ENCODE results near the gene RAE1. TPM values are rescaled to one million over a fixed set of nuclear protein-coding genes. Genes with fewer than 3 reads are reported as not detected.
"Not testable (repeated sequence)": the region's sequence is repeated elsewhere in the genome, so short reads cannot be mapped to it uniquely, and the experiment has no call there.

Gene RAE1
- total and polyA plus RNA-seq, 2 of the 8 experiments (the other 6 are each of a cell fraction or from before 2014, with no cell fraction given): 35.9 to 44.9 TPM

- not testable (repeated sequence) for H3K9me3 ChIP-seq (ENCODE audit: insufficient read depth in 2 of 2, low read depth in 1 of 2, low read length in 1 of 2); H3K56ac ChIP-seq (replicated peaks; ENCODE audit: insufficient read length, low read depth, low read length); H2BK12ac ChIP-seq (ENCODE audit: low read depth, low read length); H3K27ac ChIP-seq (ENCODE audit: low read depth, low read length); H2BK20ac ChIP-seq (ENCODE audit: low read length); H3K14ac ChIP-seq (ENCODE audit: insufficient read length); H3K23ac ChIP-seq (ENCODE audit: insufficient read length); H4K8ac ChIP-seq (ENCODE audit: extremely low read depth, insufficient read depth, low read length); H2BK120ac ChIP-seq (replicated peaks; ENCODE audit: low read depth, low read length); H3K4me2 ChIP-seq (ENCODE audit: insufficient read depth in 1 of 2, low read depth in 2 of 2, low read length in 2 of 2); H3K4me1 ChIP-seq (replicated peaks in 1 of 4; ENCODE audit: control insufficient read depth in 3 of 4, insufficient read depth in 4 of 4, low read length in 3 of 4); DNase-seq (ENCODE audit: low read depth in 1 of 2, low spot score in 2 of 2); H3K23me2 ChIP-seq (ENCODE audit: low read depth, low read length); H3K4me3 ChIP-seq (ENCODE audit: extremely low read depth in 1 of 4, insufficient read depth in 2 of 4, low read depth in 3 of 4, low read length in 4 of 4); H4K5ac ChIP-seq (ENCODE audit: insufficient read length, low read depth, low read length); H4K20me1 ChIP-seq (replicated peaks in 1 of 2; ENCODE audit: control insufficient read depth in 1 of 2, insufficient read depth in 2 of 2, low read length in 2 of 2); H2BK5ac ChIP-seq (ENCODE audit: low read depth, low read length); H3K27me3 ChIP-seq (replicated peaks in 1 of 4; ENCODE audit: control insufficient read depth in 3 of 4, extremely low read depth in 1 of 4, insufficient read depth in 3 of 4, low read length in 3 of 4); H2AK5ac ChIP-seq (ENCODE audit: low read depth, low read length); H2BK15ac ChIP-seq (ENCODE audit: low read length); H3K9ac ChIP-seq (replicated peaks in 1 of 4; ENCODE audit: extremely low read depth in 1 of 4, low read depth in 3 of 4, low read length in 3 of 4); H4K91ac ChIP-seq (replicated peaks; ENCODE audit: insufficient read length, low read length); FAIRE-seq; H3K18ac ChIP-seq (ENCODE audit: extremely low read depth, low read length); H3K36me3 ChIP-seq (ENCODE audit: control insufficient read depth in 2 of 4, insufficient read depth in 4 of 4, low read length in 3 of 4); H3K4ac ChIP-seq (replicated peaks; ENCODE audit: insufficient read length, low read depth, low read length); H2AFZ ChIP-seq (ENCODE audit: low read length)
- H3K79me2 ChIP-seq (ENCODE audit: control insufficient read depth in 1 of 2, insufficient read depth in 2 of 2, low read length in 2 of 2): peaks cover 17 to 23% of the 10 kb centered on the region in 2 experiments
- 88% methylated on average over 31 of the region's 47 CpGs; no CpG with 5 or more reads in 1 of the 2 experiments for WGBS, 2 experiments (ENCODE audit: extremely low coverage in 1 of 2, insufficient coverage in 1 of 2, insufficient read length in 1 of 2, insufficient replicate concordance in 2 of 2, low coverage in 1 of 2, low lambda C conversion rate in 2 of 2, missing lambda C conversion rate in 1 of 2)
- H3K79me1 ChIP-seq (ENCODE audit: low read depth, low read length): peaks cover 11% of the 10 kb centered on the region
- ChIA-PET POLR2A (ENCODE audit: partially characterized antibody) (interaction anchor here (0.5 kb wide), 1 partner anchor 76 kb away, joined by 3 read pairs; no protein-coding TSS in a partner anchor), CTCF (ENCODE audit: partially characterized antibody) (interaction anchor here (1.0 to 6.5 kb wide), 12 partner anchors 8 to 256 kb away, joined by 3 to 83 read pairs (median 8); partner anchors contain the start of gene SPO11)
Measured at GRCh38 chr20:57348200-57348921, 2.7 kb upstream of the RAE1 start.

Data from H1 (cell line).